Measurements from ENCODE around the gene YPEL1. TPM values are rescaled to one million over a fixed set of nuclear protein-coding genes. Genes with fewer than 3 reads are reported as not detected.

Gene YPEL1
- total and polyA plus RNA-seq, 4 donors = 1.6 to 15.1 (median 3.5) TPM

DNA sequence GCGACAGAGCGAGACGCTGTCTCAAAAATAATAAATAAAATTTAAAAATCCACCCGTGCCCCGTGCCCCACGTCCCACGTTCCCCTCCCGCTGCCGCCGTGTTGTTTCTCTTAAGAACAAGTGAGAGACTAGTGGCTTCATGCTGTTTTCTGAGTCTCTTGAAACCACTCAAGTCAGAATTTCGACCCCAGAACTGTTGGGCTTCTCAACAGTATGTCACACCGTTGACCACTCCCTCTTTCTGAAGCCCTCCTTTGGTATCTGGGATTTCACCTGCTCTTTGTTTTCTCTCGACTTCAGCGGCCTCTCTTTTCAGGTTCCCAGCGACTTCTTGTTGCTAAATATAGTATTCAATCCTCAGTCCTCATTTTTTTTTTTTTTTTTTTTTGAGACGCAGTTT lies 68.8 kb downstream of the YPEL1 start:
- peaks cover 2 to 9% (median 4%) of the 10 kb centered on the region in 4 donors for H3K36me3 ChIP-seq (ENCODE audit: control insufficient read depth in 4 of 4, insufficient read depth in 4 of 4, low read length in 4 of 4)
- ATAC-seq (ENCODE audit: insufficient read depth, low FRiP score) (no peak), DNase-seq (no peak)
- H3K27ac ChIP-seq (ENCODE audit: low read depth in 1 of 2, low read length in 1 of 2) = peak overlapping the region in 1 of 2 donors; percentile 95
- 41 to 45% methylated on average over 15 to 16 of the region's 16 CpGs for WGBS, 2 donors
- TF ChIP-seq, protein P1, sequence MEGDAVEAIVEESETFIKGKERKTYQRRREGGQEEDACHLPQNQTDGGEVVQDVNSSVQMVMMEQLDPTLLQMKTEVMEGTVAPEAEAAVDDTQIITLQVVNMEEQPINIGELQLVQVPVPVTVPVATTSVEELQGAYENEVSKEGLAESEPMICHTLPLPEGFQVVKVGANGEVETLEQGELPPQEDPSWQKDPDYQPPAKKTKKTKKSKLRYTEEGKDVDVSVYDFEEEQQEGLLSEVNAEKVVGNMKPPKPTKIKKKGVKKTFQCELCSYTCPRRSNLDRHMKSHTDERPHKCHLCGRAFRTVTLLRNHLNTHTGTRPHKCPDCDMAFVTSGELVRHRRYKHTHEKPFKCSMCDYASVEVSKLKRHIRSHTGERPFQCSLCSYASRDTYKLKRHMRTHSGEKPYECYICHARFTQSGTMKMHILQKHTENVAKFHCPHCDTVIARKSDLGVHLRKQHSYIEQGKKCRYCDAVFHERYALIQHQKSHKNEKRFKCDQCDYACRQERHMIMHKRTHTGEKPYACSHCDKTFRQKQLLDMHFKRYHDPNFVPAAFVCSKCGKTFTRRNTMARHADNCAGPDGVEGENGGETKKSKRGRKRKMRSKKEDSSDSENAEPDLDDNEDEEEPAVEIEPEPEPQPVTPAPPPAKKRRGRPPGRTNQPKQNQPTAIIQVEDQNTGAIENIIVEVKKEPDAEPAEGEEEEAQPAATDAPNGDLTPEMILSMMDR (IDR thresholded peaks at IDR 0.05; ENCODE audit: control extremely low read depth, extremely low read depth) = no peak
- no peaks in the 10 kb centered on the region for H3K27me3 ChIP-seq (ENCODE audit: control insufficient read depth in 3 of 3, insufficient read depth in 3 of 3, low read length in 2 of 3)
- H3K4me3 ChIP-seq = no peak overlapping the region
- H3K9me3 ChIP-seq (ENCODE audit: control insufficient read depth in 4 of 4, insufficient read depth in 3 of 4, low read length in 3 of 4) = no peaks in the 10 kb centered on the region
- peak overlapping the region in 1 of 2 donors; percentile 63 for H3K9ac ChIP-seq (ENCODE audit: insufficient read depth in 1 of 2, low read length in 2 of 2)
- H3K4me1 ChIP-seq (ENCODE audit: control insufficient read depth in 5 of 5, insufficient read depth in 5 of 5, low read length in 5 of 5) = peaks cover 0 to 10% (median 3%) of the 10 kb centered on the region in 5 donors

DNA sequence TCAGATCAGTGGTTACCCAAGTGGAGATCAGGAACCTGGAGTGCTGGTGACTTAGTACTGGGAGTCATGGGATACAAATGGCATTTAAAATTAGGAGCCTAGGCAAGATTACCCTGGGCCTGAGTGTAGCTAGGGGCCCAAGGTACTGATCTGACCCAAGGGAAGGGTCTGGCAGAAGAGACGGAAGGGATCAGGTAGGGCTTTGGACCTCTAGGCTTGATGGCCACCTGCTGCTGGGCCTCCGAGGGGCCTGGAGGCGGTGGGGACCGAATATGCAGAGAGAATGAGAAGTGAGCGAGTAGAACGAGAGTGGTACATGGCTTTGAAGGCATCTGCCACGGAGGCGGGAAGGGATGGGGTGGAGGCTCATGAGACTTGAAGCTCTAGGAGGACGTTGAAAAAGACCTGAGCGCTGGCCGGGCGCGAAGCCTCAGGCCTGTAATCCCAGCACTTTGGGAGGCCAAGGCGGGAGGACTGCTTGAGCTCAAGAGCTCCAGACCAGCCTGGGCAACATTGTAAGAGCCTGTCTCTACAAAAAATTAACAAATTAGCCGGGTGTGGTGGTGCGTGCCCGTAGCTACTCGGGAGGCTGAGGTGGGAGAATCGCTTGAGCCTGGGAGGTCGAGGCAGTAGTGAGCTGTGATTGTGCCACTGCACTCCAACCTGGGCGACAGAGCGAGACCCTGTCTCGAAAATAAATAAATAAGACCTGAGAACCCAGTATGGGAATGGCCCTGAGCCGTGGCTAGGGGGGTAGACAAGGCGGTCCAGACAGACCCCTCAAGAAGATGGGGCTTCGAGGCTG lies 70.3 kb downstream of the YPEL1 start:
- WGBS, 2 donors = 70 to 77% methylated on average over 26 of the region's 26 CpGs
- no peaks in the 10 kb centered on the region for H3K9me3 ChIP-seq (ENCODE audit: control insufficient read depth in 4 of 4, insufficient read depth in 3 of 4, low read length in 3 of 4)
- H3K4me3 ChIP-seq = peak overlapping the region; percentile 72
- no peak overlapping the region for H3K9ac ChIP-seq (ENCODE audit: insufficient read depth in 1 of 2, low read length in 2 of 2)
- peaks cover 0 to 2% (median under 1%) of the 10 kb centered on the region in 4 donors for H3K36me3 ChIP-seq (ENCODE audit: control insufficient read depth in 4 of 4, insufficient read depth in 4 of 4, low read length in 4 of 4)
- no peaks in the 10 kb centered on the region for H3K27me3 ChIP-seq (ENCODE audit: control insufficient read depth in 3 of 3, insufficient read depth in 3 of 3, low read length in 2 of 3)
- DNase-seq (no peak), ATAC-seq (ENCODE audit: insufficient read depth, low FRiP score) (no peak)
- TF ChIP-seq, protein P1 (IDR thresholded peaks at IDR 0.05; ENCODE audit: control extremely low read depth, extremely low read depth) = no peak
- peak overlapping the region; percentile 93 to 95 for H3K27ac ChIP-seq (ENCODE audit: low read depth in 1 of 2, low read length in 1 of 2)
- peaks cover 0 to 10% (median 3%) of the 10 kb centered on the region in 5 donors for H3K4me1 ChIP-seq (ENCODE audit: control insufficient read depth in 5 of 5, insufficient read depth in 5 of 5, low read length in 5 of 5)

GRCh38 chr22:21663738-21664137 lies 71.9 kb downstream of the YPEL1 start:
- peaks cover 0 to 10% (median 3%) of the 10 kb centered on the region in 5 donors for H3K4me1 ChIP-seq (ENCODE audit: control insufficient read depth in 5 of 5, insufficient read depth in 5 of 5, low read length in 5 of 5)
- H3K9me3 ChIP-seq (ENCODE audit: control insufficient read depth in 4 of 4, insufficient read depth in 3 of 4, low read length in 3 of 4) = no peaks in the 10 kb centered on the region
- H3K36me3 ChIP-seq (ENCODE audit: control insufficient read depth in 4 of 4, insufficient read depth in 4 of 4, low read length in 4 of 4) = peaks cover 0 to 2% (median 0%) of the 10 kb centered on the region in 4 donors
- H3K27me3 ChIP-seq (ENCODE audit: control insufficient read depth in 3 of 3, insufficient read depth in 3 of 3, low read length in 2 of 3) = no peaks in the 10 kb centered on the region
- H3K9ac ChIP-seq (ENCODE audit: insufficient read depth in 1 of 2, low read length in 2 of 2) = no peak overlapping the region
- no peak overlapping the region for H3K27ac ChIP-seq (ENCODE audit: low read depth in 1 of 2, low read length in 1 of 2)
- TF ChIP-seq, protein P1 (IDR thresholded peaks at IDR 0.05; ENCODE audit: control extremely low read depth, extremely low read depth) = no peak
- no peak for ATAC-seq (ENCODE audit: insufficient read depth, low FRiP score)
- WGBS, 2 donors = 91 to 93% methylated on average over 2 of the region's 2 CpGs
- DNase-seq = no peak
- no peak overlapping the region for H3K4me3 ChIP-seq

Data from lung (tissue), 12 donors.